Hepatocyte (in vitro differentiated cells): ENCODE results near the gene RAB3IP. TPM values are rescaled to one million over a fixed set of nuclear protein-coding genes. Genes with fewer than 3 reads are reported as not detected.

Source experiments
- DNase-seq: peaks from one replicate; pipeline ENCODE4 v3.0.0-alpha.2; 2016; ENCODE audit warnings: low spot score
- H2AFZ ChIP-seq: fragments of 200-600 bp; sonication (generic); 2 replicates; pipeline ENCODE4 v1.6.0; 2016; ENCODE audit warnings: antibody characterized with exemption, mild to moderate bottlenecking
- H3K27ac ChIP-seq: fragments of 200-600 bp; sonication (generic); 2 replicates; pipeline ENCODE4 v1.5.1; 2016; ENCODE audit warnings: mild to moderate bottlenecking
- H3K27me3 ChIP-seq: fragments of 200-600 bp; sonication (generic); 2 replicates; pipeline ENCODE4 v1.6.1; 2016
- H3K36me3 ChIP-seq: fragments of 200-600 bp; sonication (generic); replicated peaks from 2 replicates; pipeline ENCODE4 v1.5.1; 2016; ENCODE audit warnings: low read depth; ENCODE audit not compliant: insufficient read depth
- H3K4me1 ChIP-seq: fragments of 200-600 bp; sonication (generic); 2 replicates; pipeline ENCODE4 v1.5.1; 2016; ENCODE audit warnings: mild to moderate bottlenecking, moderate library complexity; ENCODE audit not compliant: insufficient read depth
- H3K4me2 ChIP-seq: fragments of 200-600 bp; sonication (generic); 2 replicates; pipeline ENCODE4 v1.6.0; 2016
- H3K4me3 ChIP-seq: fragments of 200-600 bp; sonication (generic); 2 replicates; pipeline ENCODE4 v1.5.1; 2016; ENCODE audit warnings: mild to moderate bottlenecking
- H3K79me2 ChIP-seq: fragments of 200-600 bp; sonication (generic); 2 replicates; pipeline ENCODE4 v1.6.0; 2017; ENCODE audit warnings: mild to moderate bottlenecking
- H3K9me2 ChIP-seq: fragments of 200-600 bp; sonication (generic); replicated peaks from 2 replicates; pipeline ENCODE4 v1.6.0; 2017; ENCODE audit warnings: mild to moderate bottlenecking; ENCODE audit not compliant: insufficient read depth
- H3K9me3 ChIP-seq: fragments of 200-600 bp; sonication (generic); 2 replicates; pipeline ENCODE4 v1.5.1; 2016; ENCODE audit warnings: low read depth, mild to moderate bottlenecking
- H4K20me1 ChIP-seq: fragments of 200-600 bp; sonication (generic); 2 replicates; pipeline ENCODE4 v1.6.0; 2016; ENCODE audit warnings: mild to moderate bottlenecking; ENCODE audit not compliant: insufficient read depth, poor library complexity, severe bottlenecking
- CTCF ChIP-seq: fragments of 200-600 bp; sonication (generic); IDR thresholded peaks from 2 replicates; pipeline ENCODE4 v1.5.1; 2016; ENCODE audit warnings: antibody characterized with exemption, mild to moderate bottlenecking; ENCODE audit not compliant: poor library complexity
- EZH2 ChIP-seq: fragments of 200-600 bp; sonication (generic); IDR thresholded peaks from 2 replicates; pipeline ENCODE4 v1.6.1; 2016; ENCODE audit warnings: antibody characterized with exemption, mild to moderate bottlenecking, borderline replicate concordance
- EZH2phosphoT487 ChIP-seq: fragments of 200-600 bp; sonication (generic); IDR thresholded peaks from one replicate; pipeline ENCODE4 v1.6.1; 2018; ENCODE audit warnings: antibody characterized with exemption, mild to moderate bottlenecking, low read depth, moderate library complexity; ENCODE audit not compliant: unreplicated experiment, severe bottlenecking
- WGBS: methylation state at CpG from one replicate; pipeline ENCODE4 v1.1.6; 2016; ENCODE audit warnings: low lambda C conversion rate; ENCODE audit errors: missing lambda C conversion rate; 5-methylcytosine and 5-hydroxymethylcytosine counted together
- polyA plus RNA-seq: library from polyadenylated mRNA; unstranded; fragments of >200 nt; fragmentation: Nextera tagmentation; extraction: Ambion mirVana; gene quantifications from 2 replicates; pipeline ENCODE4 v1.2.1, GENCODE V29; 2016
- total RNA-seq: library from RNA; depleted of rRNA; stranded (reverse); fragments of >200 nt; gene quantifications from 2 replicates; pipeline ENCODE4 v1.2.3, GENCODE V29; 2014

The RAB3IP gene
- total and polyA plus RNA-seq, 2 experiments from 2014 or later: 34.2 to 41.3 TPM

DNA sequence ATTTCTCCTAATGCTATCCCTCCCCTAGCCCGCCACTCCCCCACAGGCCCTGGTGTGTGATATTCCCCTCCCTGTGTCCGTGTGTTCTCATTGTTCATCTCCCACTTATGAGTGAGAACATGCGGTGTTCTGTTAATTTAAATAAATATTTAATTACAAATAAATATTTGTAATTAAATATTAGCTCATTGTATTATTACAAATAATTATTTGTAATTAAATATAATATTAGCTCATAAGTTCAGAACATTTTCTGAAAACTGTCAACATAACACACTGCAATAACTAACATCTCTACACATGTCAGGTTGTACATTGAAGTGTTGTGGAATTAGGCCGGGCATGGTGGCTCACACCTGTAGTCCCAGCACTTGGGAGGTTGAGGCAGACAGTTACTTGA, 5.4 kb downstream of the RAB3IP start:
- peaks cover 75% of the 10 kb centered on the region for H3K79me2 ChIP-seq
- no peaks in the 10 kb centered on the region for H3K4me1 ChIP-seq
- no peak overlapping the region for H3K4me3 ChIP-seq
- no peak overlapping the region for H3K4me2 ChIP-seq
- no peaks in the 10 kb centered on the region for H3K9me3 ChIP-seq
- H4K20me1 ChIP-seq: peaks cover 18% of the 10 kb centered on the region
- no peak overlapping the region for H3K27ac ChIP-seq
- H3K36me3 ChIP-seq: no peaks in the 10 kb centered on the region
- no peaks in the 10 kb centered on the region for H3K27me3 ChIP-seq
- TF ChIP-seq EZH2phosphoT487 (no peak), EZH2 (no peak), CTCF (no peak)
- H3K9me2 ChIP-seq: no peaks in the 10 kb centered on the region
- H2AFZ ChIP-seq: no peak overlapping the region
- WGBS: 85% methylated on average over 4 of the region's 4 CpGs
- DNase-seq: no peak

GRCh38 chr12:69751476-69751875, 12.8 kb downstream of the RAB3IP start:
- Histone ChIP-seq H3K79me2 (peaks cover 58% of the 10 kb centered on the region), H4K20me1 (no peaks in the 10 kb centered on the region), H3K36me3 (no peaks in the 10 kb centered on the region), H2AFZ (no peak overlapping the region), H3K27me3 (no peaks in the 10 kb centered on the region), H3K4me1 (no peaks in the 10 kb centered on the region), H3K4me2 (no peak overlapping the region), H3K9me3 (no peaks in the 10 kb centered on the region), H3K27ac (no peak overlapping the region), H3K4me3 (no peak overlapping the region), H3K9me2 (no peaks in the 10 kb centered on the region)
- no peak for DNase-seq
- TF ChIP-seq EZH2 (no peak), CTCF (no peak), EZH2phosphoT487 (no peak)
- 83% methylated on average over 1 of the region's 1 CpG for WGBS

GRCh38 chr12:69755302-69755701, 16.6 kb downstream of the RAB3IP start:
- Histone ChIP-seq H4K20me1 (no peaks in the 10 kb centered on the region), H2AFZ (no peak overlapping the region), H3K4me3 (no peak overlapping the region), H3K9me2 (no peaks in the 10 kb centered on the region), H3K27me3 (no peaks in the 10 kb centered on the region), H3K79me2 (peaks cover 36% of the 10 kb centered on the region), H3K36me3 (no peaks in the 10 kb centered on the region), H3K9me3 (peaks cover 10% of the 10 kb centered on the region), H3K4me2 (no peak overlapping the region), H3K4me1 (no peaks in the 10 kb centered on the region), H3K27ac (no peak overlapping the region)
- TF ChIP-seq EZH2phosphoT487: no peak
- no peak for TF ChIP-seq CTCF
- no peak for TF ChIP-seq EZH2
- 94% methylated on average over 5 of the region's 5 CpGs for WGBS
- DNase-seq: no peak
